ENCODE measurements around the gene PSMF1.
"Not testable (repeated sequence)": the region's sequence is repeated elsewhere in the genome, so short reads cannot be mapped to it uniquely, and the experiment has no call there.

Gene PSMF1

GRCh38 chr20:1134355-1134754 is 16.0 kb downstream of the PSMF1 start:
- no peak for TF ChIP-seq CTCF (IDR thresholded peaks at IDR 0.05)
- DNase-seq: no peak
- Mint-ChIP-seq H3K27me3 (ENCODE audit: low read depth, poor library complexity) (peaks cover under 1% of the 10 kb centered on the region), H3K27ac (no peak overlapping the region), H3K36me3 (ENCODE audit: low read depth) (peaks cover 92% of the 10 kb centered on the region), H3K4me1 (peaks cover 8% of the 10 kb centered on the region), H3K9me3 (peaks cover 8% of the 10 kb centered on the region), H3K4me3 (no peak overlapping the region)

GRCh38 chr20:1134836-1135235 is 16.4 kb downstream of the PSMF1 start:
- peaks cover 93% of the 10 kb centered on the region for H3K36me3 Mint-ChIP-seq (ENCODE audit: low read depth)

GRCh38 chr20:1137236-1137635 is 18.8 kb downstream of the PSMF1 start:
- peaks cover 92% of the 10 kb centered on the region for H3K36me3 Mint-ChIP-seq (ENCODE audit: low read depth)
- TF ChIP-seq CTCF (IDR thresholded peaks at IDR 0.05): no peak
- H3K4me1 Mint-ChIP-seq: no peaks in the 10 kb centered on the region

More at GRCh38 chr20:1134836-1135235, 16.4 kb downstream of the PSMF1 start:
- Mint-ChIP-seq H3K4me1 (peaks cover 7% of the 10 kb centered on the region), H3K4me3 (no peak overlapping the region), H3K27me3 (ENCODE audit: low read depth, poor library complexity) (no peaks in the 10 kb centered on the region), H3K9me3 (peaks cover 8% of the 10 kb centered on the region), H3K27ac (no peak overlapping the region)
- DNase-seq: no peak
- TF ChIP-seq CTCF (IDR thresholded peaks at IDR 0.05): no peak

GRCh38 chr20:1144401-1145172 is 26.2 kb downstream of the PSMF1 start:
- Mint-ChIP-seq H3K36me3 (ENCODE audit: low read depth) (peaks cover 63% of the 10 kb centered on the region), H3K27me3 (ENCODE audit: low read depth, poor library complexity) (no peaks in the 10 kb centered on the region), H3K4me3 (no peak overlapping the region), H3K4me1 (no peaks in the 10 kb centered on the region), H3K27ac (peak overlapping the region; percentile 89), H3K9me3 (no peaks in the 10 kb centered on the region)
- no peak for DNase-seq
- TF ChIP-seq CTCF (IDR thresholded peaks at IDR 0.05): no peak

More at GRCh38 chr20:1137236-1137635, 18.8 kb downstream of the PSMF1 start:
- Mint-ChIP-seq H3K9me3 (peaks cover 8% of the 10 kb centered on the region), H3K27me3 (ENCODE audit: low read depth, poor library complexity) (no peaks in the 10 kb centered on the region), H3K4me3 (no peak overlapping the region), H3K27ac (no peak overlapping the region)
- no peak for DNase-seq

- no peak for DNase-seq
- no peak overlapping the region for H3K4me3 Mint-ChIP-seq
- no peaks in the 10 kb centered on the region for H3K9me3 Mint-ChIP-seq
- H3K36me3 Mint-ChIP-seq (ENCODE audit: low read depth): peaks cover 58% of the 10 kb centered on the region
- no peaks in the 10 kb centered on the region for H3K27me3 Mint-ChIP-seq (ENCODE audit: low read depth, poor library complexity)
- H3K27ac Mint-ChIP-seq: no peak overlapping the region
- TF ChIP-seq CTCF (IDR thresholded peaks at IDR 0.05): no peak
- no peaks in the 10 kb centered on the region for H3K4me1 Mint-ChIP-seq
Observed at GRCh38 chr20:1146957-1147356, 28.6 kb downstream of the PSMF1 start.

- not testable (repeated sequence) for H3K4me3 Mint-ChIP-seq; DNase-seq; H3K4me1 Mint-ChIP-seq; H3K9me3 Mint-ChIP-seq; H3K27me3 Mint-ChIP-seq (ENCODE audit: low read depth, poor library complexity); H3K27ac Mint-ChIP-seq
- H3K36me3 Mint-ChIP-seq (ENCODE audit: low read depth): peaks cover 63% of the 10 kb centered on the region
Observed at GRCh38 chr20:1149812-1150211, 31.4 kb downstream of the PSMF1 start.

Data from nephron progenitor cell (in vitro differentiated cells).